ENCODE measurements around the gene TXNDC12.

DNA sequence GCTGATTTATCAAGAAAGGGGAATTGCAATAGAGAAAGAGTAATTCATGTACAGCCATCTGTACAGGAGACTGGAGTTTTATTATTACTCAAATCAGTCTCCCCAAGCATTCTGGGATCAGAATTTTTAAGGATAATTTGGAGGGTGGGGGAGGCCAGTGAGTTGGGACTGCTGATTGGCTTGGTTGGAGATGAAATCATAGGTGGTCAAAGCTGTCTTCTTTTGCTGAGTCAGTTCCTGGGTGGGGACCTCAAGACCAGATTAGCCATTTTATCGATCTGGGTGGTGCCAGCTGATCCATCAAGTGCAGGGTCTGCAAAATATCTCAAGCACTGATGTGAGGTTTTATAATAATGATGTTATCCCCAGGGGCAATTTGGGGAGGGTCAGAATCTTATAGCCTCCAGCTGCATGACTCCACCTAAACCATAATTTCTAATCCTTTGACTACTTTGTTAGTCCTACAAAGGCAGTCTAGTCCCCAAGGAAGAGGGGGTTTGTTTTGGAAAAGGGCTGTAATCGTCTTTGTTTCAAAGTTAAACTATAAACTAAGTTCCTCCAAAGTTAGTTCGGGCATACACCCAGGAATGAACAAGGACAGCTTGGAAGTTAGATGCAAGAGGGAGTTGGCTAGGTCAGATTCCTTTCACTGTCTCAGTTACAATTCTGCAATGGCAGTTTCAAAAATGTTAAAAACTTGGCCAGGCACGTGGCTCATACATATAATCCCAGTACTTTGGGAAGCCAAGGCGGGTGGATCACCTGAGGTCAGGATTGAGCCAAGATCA is 47.6 kb downstream of the TXNDC12 start:
- no peak for TF ChIP-seq TARDBP (IDR thresholded peaks at IDR 0.05)
- no peak for TF ChIP-seq LEF1 (IDR thresholded peaks at IDR 0.05; ENCODE audit: borderline replicate concordance)
- no peak for TF ChIP-seq ZNF384 (IDR thresholded peaks at IDR 0.05)
- TF ChIP-seq SP1 (IDR thresholded peaks at IDR 0.05): no peak
- no peak for TF ChIP-seq FOXM1 (IDR thresholded peaks at IDR 0.05; ENCODE audit: borderline replicate concordance)
- no peak for TF ChIP-seq BHLHE40 (IDR thresholded peaks at IDR 0.05; ENCODE audit: borderline replicate concordance)
- no peak for TF ChIP-seq ARNT (IDR thresholded peaks at IDR 0.05)
- TF ChIP-seq, protein P1, sequence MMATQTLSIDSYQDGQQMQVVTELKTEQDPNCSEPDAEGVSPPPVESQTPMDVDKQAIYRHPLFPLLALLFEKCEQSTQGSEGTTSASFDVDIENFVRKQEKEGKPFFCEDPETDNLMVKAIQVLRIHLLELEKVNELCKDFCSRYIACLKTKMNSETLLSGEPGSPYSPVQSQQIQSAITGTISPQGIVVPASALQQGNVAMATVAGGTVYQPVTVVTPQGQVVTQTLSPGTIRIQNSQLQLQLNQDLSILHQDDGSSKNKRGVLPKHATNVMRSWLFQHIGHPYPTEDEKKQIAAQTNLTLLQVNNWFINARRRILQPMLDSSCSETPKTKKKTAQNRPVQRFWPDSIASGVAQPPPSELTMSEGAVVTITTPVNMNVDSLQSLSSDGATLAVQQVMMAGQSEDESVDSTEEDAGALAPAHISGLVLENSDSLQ (IDR thresholded peaks at IDR 0.05): no peak
- no peak for TF ChIP-seq SUZ12 (IDR thresholded peaks at IDR 0.05)
- TF ChIP-seq L3MBTL2 (conservative IDR thresholded peaks at IDR 0.05): no peak
- TF ChIP-seq FOXK2 (IDR thresholded peaks at IDR 0.05): no peak
- TF ChIP-seq HDGF (IDR thresholded peaks at IDR 0.05; ENCODE audit: borderline replicate concordance): no peak
- TF ChIP-seq NFRKB (IDR thresholded peaks at IDR 0.05): no peak
- no peak for TF ChIP-seq CTBP1 (IDR thresholded peaks at IDR 0.05; ENCODE audit: borderline replicate concordance)

Data from HEK293T (cell line).